WERI-Rb-1 (cell line): Measurements from ENCODE around the gene DGKQ.
A peak's percentile ranks its signal among the peaks of the same experiment; 100 is the strongest.

Experiments used
- DNase-seq: peaks from one replicate; pipeline ENCODE4 v3.0.0-alpha.2; 2020
- H3K27ac ChIP-seq: fragments of 250-450 bp; sonication (Bioruptor Pico); 2 replicates; pipeline ENCODE4 v1.5.1; 2020; ENCODE audit warnings: mild to moderate bottlenecking, moderate library complexity
- H3K27me3 ChIP-seq: fragments of 250-450 bp; sonication (Bioruptor Pico); 2 replicates; pipeline ENCODE4 v1.5.1; 2021; ENCODE audit warnings: mild to moderate bottlenecking, low read depth, moderate library complexity; ENCODE audit not compliant: insufficient read depth, severe bottlenecking
- H3K36me3 ChIP-seq: fragments of 250-450 bp; sonication (Bioruptor Pico); 2 replicates; pipeline ENCODE4 v1.5.1; 2020; ENCODE audit warnings: mild to moderate bottlenecking, moderate library complexity
- H3K4me3 ChIP-seq: 2 replicates; pipeline ENCODE4 v1.5.1; 2011; ENCODE audit warnings: low read depth, mild to moderate bottlenecking, control low read depth, low read length
- H3K9me3 ChIP-seq: fragments of 250-450 bp; sonication (Bioruptor Pico); 2 replicates; pipeline ENCODE4 v1.5.1; 2021; ENCODE audit warnings: mild to moderate bottlenecking, moderate library complexity; ENCODE audit not compliant: severe bottlenecking
- CTCF ChIP-seq: IDR thresholded peaks from 2 replicates; pipeline ENCODE4 v1.5.1; 2011; ENCODE audit warnings: low read depth, mild to moderate bottlenecking, control low read depth, inconsistent platforms, low read length

The DGKQ gene

GRCh38 chr4:1011666-1012033 lies 38.3 kb upstream of the DGKQ start:
- peaks cover 6% of the 10 kb centered on the region for H3K27me3 ChIP-seq
- no peaks in the 10 kb centered on the region for H3K9me3 ChIP-seq
- H3K36me3 ChIP-seq, result peaks cover 28% of the 10 kb centered on the region
- H3K4me3 ChIP-seq, result no peak overlapping the region
- no peak for TF ChIP-seq CTCF
- no peak for DNase-seq
- H3K27ac ChIP-seq, result no peak overlapping the region

- H3K9me3 ChIP-seq, result no peaks in the 10 kb centered on the region
- peaks cover 6% of the 10 kb centered on the region for H3K27me3 ChIP-seq
- DNase-seq, result peak; percentile 96
- H3K4me3 ChIP-seq, result peak within 1 kb of the TSS; percentile 62
- peaks cover 28% of the 10 kb centered on the region for H3K36me3 ChIP-seq
- no peak for TF ChIP-seq CTCF
- H3K27ac ChIP-seq, result peak within 1 kb of the TSS; percentile 75
Observed at GRCh38 chr4:1011022-1011665, 37.8 kb upstream of the DGKQ start, which contains the start of gene FGFRL1. TSS of gene FGFRL1 (plus strand) at chr4:1011626. CDS start at chr4:1012486, 860 bp downstream.

GRCh38 chr4:1010395-1011021 lies 37.1 kb upstream of the DGKQ start:
- peak; percentile 49 for DNase-seq
- no peak for TF ChIP-seq CTCF
- H3K4me3 ChIP-seq, result peak overlapping the region; percentile 59
- H3K9me3 ChIP-seq, result no peaks in the 10 kb centered on the region
- peak overlapping the region; percentile 11; the same call in 1 of the 2 replicates for H3K27ac ChIP-seq
- peaks cover 25% of the 10 kb centered on the region for H3K36me3 ChIP-seq
- peaks cover 6% of the 10 kb centered on the region for H3K27me3 ChIP-seq

- no peaks in the 10 kb centered on the region for H3K9me3 ChIP-seq
- peaks cover 20% of the 10 kb centered on the region for H3K36me3 ChIP-seq
- peaks cover 6% of the 10 kb centered on the region for H3K27me3 ChIP-seq
- H3K27ac ChIP-seq, result peak overlapping the region; percentile 11; the same call in 1 of the 2 replicates
- DNase-seq, result peak; percentile 73
- peak; percentile 43 for TF ChIP-seq CTCF
- H3K4me3 ChIP-seq, result peak overlapping the region; percentile 59
Observed at GRCh38 chr4:1009542-1010394, 36.4 kb upstream of the DGKQ start.

- no peak overlapping the region for H3K27ac ChIP-seq
- peak overlapping the region; percentile 46 for H3K4me3 ChIP-seq
- peaks cover 14% of the 10 kb centered on the region for H3K36me3 ChIP-seq
- no peak for DNase-seq
- H3K27me3 ChIP-seq, result peaks cover 6% of the 10 kb centered on the region
- H3K9me3 ChIP-seq, result no peaks in the 10 kb centered on the region
- no peak for TF ChIP-seq CTCF
Observed at GRCh38 chr4:1008840-1009541, 35.6 kb upstream of the DGKQ start.
